ENCODE data around the gene RYR3. TPM values are rescaled to one million over a fixed set of nuclear protein-coding genes. Genes with fewer than 3 reads are reported as not detected.

The RYR3 gene
- total and polyA plus RNA-seq, 2 of the 13 experiments (the other 11 are each of a cell fraction or from before 2014, with no cell fraction given), result not detected

DNA sequence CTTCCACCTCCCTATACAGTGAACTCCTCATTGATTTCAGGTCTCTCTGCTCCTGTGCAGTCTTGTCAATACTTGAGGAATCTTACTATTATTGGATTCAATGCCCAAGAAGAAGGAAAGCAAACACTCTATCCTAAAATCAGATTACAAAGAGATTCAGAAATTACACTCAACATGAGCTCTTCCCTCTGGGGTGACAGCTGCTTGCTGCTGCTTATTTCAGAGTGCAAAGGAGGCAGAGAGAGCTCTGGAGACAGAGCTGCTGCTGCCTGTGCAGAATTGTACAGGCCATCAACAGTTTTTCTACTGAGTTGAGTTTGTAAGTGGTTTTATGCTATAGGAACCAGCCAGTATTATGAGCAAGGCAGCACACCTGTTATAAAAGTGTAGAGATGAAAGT is 7.1 kb downstream of the RYR3 start (continued):
- TF ChIP-seq, protein P1, sequence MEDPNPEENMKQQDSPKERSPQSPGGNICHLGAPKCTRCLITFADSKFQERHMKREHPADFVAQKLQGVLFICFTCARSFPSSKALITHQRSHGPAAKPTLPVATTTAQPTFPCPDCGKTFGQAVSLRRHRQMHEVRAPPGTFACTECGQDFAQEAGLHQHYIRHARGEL (CRISPR knock-in tag; IDR thresholded peaks at IDR 0.05), result no peak
- TF ChIP-seq SNRNP70 (IDR thresholded peaks at IDR 0.05; ENCODE audit: low read depth, low read length) (no peak), MBNL3 (CRISPR knock-in tag; conservative IDR thresholded peaks at IDR 0.05) (no peak), SMYD3 (CRISPR knock-in tag; IDR thresholded peaks at IDR 0.05) (no peak), NFYC (CRISPR knock-in tag; IDR thresholded peaks at IDR 0.05) (no peak)

DNA sequence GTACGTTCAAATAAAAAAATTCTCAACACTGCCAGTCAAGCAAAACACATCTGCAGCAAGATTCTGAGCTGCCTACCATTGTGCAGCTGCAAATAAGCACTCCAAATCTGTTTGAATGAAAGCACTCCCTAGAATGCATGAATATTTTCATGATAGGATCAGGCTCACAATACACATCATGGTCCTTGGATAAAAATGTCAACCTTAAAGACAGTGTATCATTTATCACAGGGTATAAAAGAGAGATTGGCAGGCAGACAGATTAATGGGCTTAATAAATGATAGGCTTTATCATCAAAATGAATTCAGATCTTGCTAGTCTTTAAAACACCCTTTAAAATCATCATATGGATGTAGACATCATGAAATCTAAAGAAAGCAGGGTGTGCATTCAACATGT is 9.2 kb downstream of the RYR3 start:
- H3K9me3 ChIP-seq (ENCODE audit: low read length), result no peaks in the 10 kb centered on the region
- H3K4me2 ChIP-seq (ENCODE audit: low read depth, low read length), result no peak overlapping the region
- CTCF ChIA-PET (ENCODE audit: low intra/inter-chr PET ratio, low total read pairs), result no interaction called here
- no TSS peak for BruUV-seq (replicated peaks)
- FAIRE-seq, result no peak
- H3K4me1 ChIP-seq (ENCODE audit: insufficient read depth, low read length), result no peaks in the 10 kb centered on the region
- H3K27me3 ChIP-seq (ENCODE audit: control insufficient read depth in 1 of 2, insufficient read depth in 2 of 2, low read length in 2 of 2), result peaks cover 0 to 8% of the 10 kb centered on the region in 2 experiments; a peak in 1 of 5 replicates
- no peak overlapping the region for H2AFZ ChIP-seq (ENCODE audit: low read length)
- H3K27ac ChIP-seq (ENCODE audit: extremely low read length, insufficient read depth, low read length), result no peak overlapping the region
- intact Hi-C loops (cut with micrococcal nuclease; ENCODE audit: unreplicated experiment) (no loop called here), in situ Hi-C loops (cut with HindIII; ENCODE audit: extremely low pct_ligation_motif_present, low pct_unique_long_range_greater_than_20kb) (no loop called here)
- no peak for DNase-seq (ENCODE audit: low spot score)
- WGBS (ENCODE audit: low lambda C conversion rate), result 0% methylated on average over 1 of the region's 1 CpG
- H3K9ac ChIP-seq (ENCODE audit: insufficient read depth, low read depth, low read length), result no peak overlapping the region
- ATAC-seq, result no peak
- POLR2A ChIA-PET, result no interaction called here
- no peaks in the 10 kb centered on the region for H3K79me2 ChIP-seq (ENCODE audit: insufficient read depth, low read length)
- H3K4me3 ChIP-seq (replicated peaks in 1 of 3; ENCODE audit: insufficient read depth in 1 of 3, low read depth in 2 of 3, low read length in 3 of 3), result no peak overlapping the region
- H3K36me3 ChIP-seq (replicated peaks in 1 of 2; ENCODE audit: control insufficient read depth in 1 of 2, insufficient read depth in 2 of 2, low read length in 2 of 2), result no peaks in the 10 kb centered on the region
- H4K20me1 ChIP-seq (ENCODE audit: insufficient read depth, low read length), result no peaks in the 10 kb centered on the region
- TF ChIP-seq, protein P2, sequence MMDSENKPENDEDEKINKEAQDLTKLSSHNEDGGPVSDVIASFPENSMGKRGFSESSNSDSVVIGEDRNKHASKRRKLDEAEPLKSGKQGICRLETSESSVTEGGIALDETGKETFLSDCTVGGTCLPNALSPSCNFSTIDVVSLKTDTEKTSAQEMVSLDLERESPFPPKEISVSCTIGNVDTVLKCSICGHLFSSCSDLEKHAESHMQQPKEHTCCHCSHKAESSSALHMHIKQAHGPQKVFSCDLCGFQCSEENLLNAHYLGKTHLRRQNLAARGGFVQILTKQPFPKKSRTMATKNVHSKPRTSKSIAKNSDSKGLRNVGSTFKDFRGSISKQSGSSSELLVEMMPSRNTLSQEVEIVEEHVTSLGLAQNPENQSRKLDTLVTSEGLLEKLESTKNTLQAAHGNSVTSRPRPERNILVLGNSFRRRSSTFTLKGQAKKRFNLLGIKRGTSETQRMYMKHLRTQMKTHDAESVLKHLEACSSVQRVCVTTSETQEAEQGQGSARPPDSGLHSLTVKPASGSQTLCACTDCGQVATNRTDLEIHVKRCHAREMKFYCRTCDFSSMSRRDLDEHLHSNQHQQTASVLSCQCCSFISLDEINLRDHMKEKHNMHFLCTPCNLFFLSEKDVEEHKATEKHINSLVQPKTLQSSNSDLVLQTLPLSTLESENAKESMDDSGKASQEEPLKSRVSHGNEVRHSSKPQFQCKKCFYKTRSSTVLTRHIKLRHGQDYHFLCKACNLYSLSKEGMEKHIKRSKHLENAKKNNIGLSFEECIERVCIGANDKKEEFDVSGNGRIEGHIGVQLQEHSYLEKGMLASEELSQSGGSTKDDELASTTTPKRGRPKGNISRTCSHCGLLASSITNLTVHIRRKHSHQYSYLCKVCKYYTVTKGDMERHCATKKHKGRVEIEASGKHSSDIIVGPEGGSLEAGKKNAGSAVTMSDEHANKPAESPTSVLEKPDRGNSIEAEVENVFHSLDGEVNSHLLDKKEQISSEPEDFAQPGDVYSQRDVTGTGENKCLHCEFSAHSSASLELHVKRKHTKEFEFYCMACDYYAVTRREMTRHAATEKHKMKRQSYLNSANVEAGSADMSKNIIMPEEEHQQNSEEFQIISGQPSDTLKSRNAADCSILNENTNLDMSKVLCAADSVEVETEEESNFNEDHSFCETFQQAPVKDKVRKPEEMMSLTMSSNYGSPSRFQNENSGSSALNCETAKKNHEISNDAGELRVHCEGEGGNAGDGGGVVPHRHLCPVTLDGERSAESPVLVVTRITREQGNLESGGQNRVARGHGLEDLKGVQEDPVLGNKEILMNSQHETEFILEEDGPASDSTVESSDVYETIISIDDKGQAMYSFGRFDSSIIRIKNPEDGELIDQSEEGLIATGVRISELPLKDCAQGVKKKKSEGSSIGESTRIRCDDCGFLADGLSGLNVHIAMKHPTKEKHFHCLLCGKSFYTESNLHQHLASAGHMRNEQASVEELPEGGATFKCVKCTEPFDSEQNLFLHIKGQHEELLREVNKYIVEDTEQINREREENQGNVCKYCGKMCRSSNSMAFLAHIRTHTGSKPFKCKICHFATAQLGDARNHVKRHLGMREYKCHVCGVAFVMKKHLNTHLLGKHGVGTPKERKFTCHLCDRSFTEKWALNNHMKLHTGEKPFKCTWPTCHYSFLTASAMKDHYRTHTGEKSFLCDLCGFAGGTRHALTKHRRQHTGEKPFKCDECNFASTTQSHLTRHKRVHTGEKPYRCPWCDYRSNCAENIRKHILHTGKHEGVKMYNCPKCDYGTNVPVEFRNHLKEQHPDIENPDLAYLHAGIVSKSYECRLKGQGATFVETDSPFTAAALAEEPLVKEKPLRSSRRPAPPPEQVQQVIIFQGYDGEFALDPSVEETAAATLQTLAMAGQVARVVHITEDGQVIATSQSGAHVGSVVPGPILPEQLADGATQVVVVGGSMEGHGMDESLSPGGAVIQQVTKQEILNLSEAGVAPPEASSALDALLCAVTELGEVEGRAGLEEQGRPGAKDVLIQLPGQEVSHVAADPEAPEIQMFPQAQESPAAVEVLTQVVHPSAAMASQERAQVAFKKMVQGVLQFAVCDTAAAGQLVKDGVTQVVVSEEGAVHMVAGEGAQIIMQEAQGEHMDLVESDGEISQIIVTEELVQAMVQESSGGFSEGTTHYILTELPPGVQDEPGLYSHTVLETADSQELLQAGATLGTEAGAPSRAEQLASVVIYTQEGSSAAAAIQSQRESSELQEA (CRISPR knock-in tag; IDR thresholded peaks at IDR 0.05; ENCODE audit: not compliant biosample characterization), result no peak
- no peak for TF ChIP-seq ZNF850 (CRISPR knock-in tag; conservative IDR thresholded peaks at IDR 0.05)
- no peak for TF ChIP-seq SMYD3 (CRISPR knock-in tag; IDR thresholded peaks at IDR 0.05)
- TF ChIP-seq, protein P3, sequence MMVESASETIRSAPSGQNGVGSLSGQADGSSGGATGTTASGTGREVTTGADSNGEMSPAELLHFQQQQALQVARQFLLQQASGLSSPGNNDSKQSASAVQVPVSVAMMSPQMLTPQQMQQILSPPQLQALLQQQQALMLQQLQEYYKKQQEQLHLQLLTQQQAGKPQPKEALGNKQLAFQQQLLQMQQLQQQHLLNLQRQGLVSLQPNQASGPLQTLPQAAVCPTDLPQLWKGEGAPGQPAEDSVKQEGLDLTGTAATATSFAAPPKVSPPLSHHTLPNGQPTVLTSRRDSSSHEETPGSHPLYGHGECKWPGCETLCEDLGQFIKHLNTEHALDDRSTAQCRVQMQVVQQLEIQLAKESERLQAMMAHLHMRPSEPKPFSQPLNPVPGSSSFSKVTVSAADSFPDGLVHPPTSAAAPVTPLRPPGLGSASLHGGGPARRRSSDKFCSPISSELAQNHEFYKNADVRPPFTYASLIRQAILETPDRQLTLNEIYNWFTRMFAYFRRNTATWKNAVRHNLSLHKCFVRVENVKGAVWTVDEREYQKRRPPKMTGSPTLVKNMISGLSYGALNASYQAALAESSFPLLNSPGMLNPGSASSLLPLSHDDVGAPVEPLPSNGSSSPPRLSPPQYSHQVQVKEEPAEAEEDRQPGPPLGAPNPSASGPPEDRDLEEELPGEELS (CRISPR knock-in tag; IDR thresholded peaks at IDR 0.05), result no peak
- no peak for TF ChIP-seq ZFX (CRISPR knock-in tag; IDR thresholded peaks at IDR 0.05; ENCODE audit: low read depth)
- TF ChIP-seq XRCC5 (optimal IDR thresholded peaks at IDR 0.05; ENCODE audit: low read length), result no peak
- TF ChIP-seq ZNF12 (CRISPR knock-in tag; IDR thresholded peaks at IDR 0.05), result no peak
- TF ChIP-seq ZNF773 (CRISPR knock-in tag; IDR thresholded peaks at IDR 0.05; ENCODE audit: borderline replicate concordance), result no peak
- TF ChIP-seq ZNF552 (CRISPR knock-in tag; IDR thresholded peaks at IDR 0.05; ENCODE audit: borderline replicate concordance), result no peak

Data from HepG2 (cell line).